SK-N-MC (cell line): ENCODE measurements around the gene OGFRL1.

Experiments
- EZH2 ChIP-seq: fragments of 200-600 bp; sonication (generic); IDR thresholded peaks from one replicate; pipeline ENCODE4 v1.6.1; 2017; ENCODE audit warnings: antibody characterized with exemption
- POLR2AphosphoS5 ChIP-seq: IDR thresholded peaks from 2 replicates; pipeline ENCODE4 v1.6.1; 2012; ENCODE audit warnings: mild to moderate bottlenecking, low read depth, low read length, borderline replicate concordance

DNA sequence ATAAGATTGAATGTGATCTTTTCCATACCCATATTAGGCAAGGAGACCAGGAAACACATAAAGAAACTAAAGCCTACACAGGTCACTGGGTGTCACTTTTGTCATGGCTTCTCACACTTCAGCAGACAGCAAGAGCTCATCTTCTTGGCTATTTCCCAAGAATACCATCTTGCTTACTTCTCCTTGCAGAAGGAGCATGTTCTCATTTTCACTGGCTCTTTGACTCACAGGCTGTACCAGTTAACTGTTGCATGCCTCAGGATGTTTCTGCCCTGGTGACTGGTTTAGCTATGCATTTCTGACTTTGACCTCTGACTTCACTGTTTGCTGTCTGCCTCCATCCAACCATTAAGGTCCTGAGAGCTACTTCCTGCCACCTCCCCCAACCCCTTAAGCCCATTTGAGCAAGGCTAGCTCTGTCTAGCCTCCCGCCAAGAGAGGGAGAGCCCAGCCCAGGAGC lies 40.3 kb upstream of the OGFRL1 start:
- TF ChIP-seq POLR2AphosphoS5 = no peak
- TF ChIP-seq EZH2 = no peak
